AG08396 (cell line): ENCODE results near the gene ZIC4.

ENCODE experiments used
- DNase-seq: peaks from one replicate; pipeline ENCODE4 v3.0.0; 2012; ENCODE audit warnings: low spot score, mixed read lengths

Gene ZIC4

DNA sequence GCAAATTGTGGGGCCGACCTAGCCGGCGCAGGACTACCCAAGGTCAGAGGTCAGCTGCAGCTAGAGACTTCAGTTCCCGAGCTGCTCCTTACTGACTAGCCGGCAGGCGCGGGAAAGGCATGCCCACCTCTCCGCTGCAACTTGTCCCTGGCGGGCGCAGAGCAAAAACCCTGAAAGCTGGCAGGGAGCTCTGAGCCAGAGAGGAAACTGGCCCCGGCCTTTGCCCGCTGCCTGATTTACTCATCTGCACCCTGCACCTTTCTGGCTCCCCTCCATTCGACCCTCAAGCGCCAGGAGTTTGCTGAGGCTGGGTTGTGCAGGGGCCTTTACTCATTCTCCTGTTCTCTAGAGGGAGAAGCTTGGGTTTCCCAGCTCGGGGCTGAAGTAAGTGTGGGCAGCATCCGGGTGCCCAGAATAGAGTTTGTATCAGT is 1.5 kb downstream of the ZIC4 start:
- no peak for DNase-seq

DNA sequence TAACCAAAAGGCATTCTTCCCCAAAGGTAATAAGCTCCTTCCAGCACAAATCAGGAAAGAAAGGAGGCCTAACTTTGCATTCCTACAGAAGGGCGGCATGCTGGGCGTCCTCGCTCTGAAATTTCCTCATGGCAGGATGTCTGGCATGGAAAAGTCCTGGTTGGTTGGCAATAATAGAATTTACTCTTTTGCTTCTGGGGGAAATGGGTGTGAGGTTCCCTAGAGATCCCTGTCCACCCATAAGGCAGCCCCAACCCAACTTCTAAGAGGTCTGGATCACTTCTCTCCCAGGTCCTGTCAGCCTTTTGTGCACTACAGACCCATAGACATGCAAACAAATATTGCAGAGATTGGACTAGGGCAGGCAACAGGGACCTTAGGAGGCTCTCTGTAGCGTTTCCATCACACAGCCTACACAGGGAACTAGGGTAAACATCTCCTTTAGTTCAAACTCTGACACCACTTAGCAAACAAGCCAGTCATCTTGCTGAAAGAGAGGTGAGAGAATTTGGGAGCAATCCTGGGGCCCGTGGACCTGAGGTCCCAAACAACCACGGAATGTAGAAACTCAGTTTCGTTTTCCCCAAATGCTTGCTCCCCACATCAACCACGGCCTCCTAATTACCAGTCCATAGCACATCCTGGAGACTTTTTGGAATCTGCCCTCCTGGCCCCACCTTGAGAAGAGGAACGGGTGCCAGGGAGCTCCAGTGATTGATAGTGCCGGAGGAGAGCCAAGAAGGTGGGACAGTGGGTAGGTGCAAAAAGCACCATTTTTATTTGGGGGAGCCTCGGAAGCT is 2.1 kb downstream of the ZIC4 start:
- DNase-seq, result no peak

DNA sequence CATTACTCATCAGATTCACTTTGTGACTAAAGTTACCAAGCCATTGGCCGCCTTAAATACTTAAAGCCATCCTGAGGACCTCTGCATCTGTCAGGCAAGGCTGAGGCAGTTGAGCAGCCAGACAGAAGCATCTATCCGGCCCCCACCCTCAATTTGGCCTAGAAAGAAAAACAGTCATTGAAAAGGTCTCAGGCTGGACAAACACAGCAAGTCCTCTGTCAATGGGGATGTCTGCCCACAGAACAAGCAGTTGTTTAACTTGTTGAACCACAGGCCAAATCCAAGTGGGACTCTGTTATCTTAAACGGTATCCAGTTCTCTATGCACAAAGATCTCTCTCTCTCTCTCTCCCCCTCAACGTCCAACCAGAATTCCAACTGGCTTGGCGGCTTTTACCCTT is 2.8 kb downstream of the ZIC4 start:
- no peak for DNase-seq

DNA sequence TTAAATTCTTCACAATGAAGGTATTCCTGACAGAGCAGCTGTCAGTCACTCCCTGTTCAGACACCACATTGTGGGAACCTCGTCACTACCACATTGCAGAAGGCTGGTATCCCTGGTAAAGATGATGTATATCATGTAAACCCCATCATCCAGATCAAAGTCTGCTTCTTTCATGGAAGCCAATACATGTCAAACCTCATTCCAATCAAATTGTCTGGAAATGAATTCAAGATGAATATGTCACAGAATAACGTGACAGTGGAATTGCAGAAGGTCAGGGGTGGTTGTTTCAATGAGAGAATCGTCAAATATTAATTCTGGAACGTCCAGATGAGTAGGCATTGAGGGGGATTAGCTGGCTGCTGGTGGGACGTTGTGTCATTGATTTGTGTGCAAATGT is 4.2 kb downstream of the ZIC4 start:
- no peak for DNase-seq

DNA sequence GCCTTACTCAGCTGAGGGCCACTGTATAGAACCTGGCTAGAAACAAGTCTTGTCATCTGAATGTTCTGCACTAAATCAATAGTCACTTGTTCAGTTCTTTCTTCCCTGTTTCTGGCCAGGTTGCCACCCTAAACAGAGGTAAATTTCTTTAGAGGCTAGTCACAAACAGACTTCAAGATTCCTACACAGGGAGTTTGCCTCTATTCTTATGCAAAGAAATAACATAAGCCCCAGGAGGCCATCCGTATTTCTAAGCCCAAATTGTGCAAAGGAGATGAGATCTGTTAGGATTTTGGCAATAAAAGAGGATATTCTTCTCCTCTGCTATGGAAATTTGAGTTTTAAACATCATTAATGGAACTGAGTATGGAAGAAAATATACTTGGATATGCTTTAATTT is 4.9 kb downstream of the ZIC4 start:
- DNase-seq, result no peak

DNA sequence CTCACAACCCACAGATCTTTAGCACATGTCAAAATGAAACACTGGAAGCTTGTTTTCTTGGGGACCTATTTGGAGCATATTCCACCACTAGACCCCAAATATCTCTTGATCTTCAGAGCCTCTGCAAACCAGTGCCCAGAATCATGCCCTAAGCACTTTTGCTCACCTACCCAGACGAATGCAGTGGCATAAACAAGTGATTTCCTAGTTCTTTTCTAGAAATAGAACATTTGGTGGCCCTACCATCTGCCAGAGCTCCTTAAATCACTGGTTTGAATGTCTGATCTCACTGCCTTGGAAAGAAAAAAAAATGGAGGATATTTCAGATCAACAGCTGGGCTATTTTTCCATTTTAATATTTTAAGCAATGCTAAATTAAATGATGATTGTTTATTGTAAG is 5.3 kb downstream of the ZIC4 start:
- no peak for DNase-seq

DNA sequence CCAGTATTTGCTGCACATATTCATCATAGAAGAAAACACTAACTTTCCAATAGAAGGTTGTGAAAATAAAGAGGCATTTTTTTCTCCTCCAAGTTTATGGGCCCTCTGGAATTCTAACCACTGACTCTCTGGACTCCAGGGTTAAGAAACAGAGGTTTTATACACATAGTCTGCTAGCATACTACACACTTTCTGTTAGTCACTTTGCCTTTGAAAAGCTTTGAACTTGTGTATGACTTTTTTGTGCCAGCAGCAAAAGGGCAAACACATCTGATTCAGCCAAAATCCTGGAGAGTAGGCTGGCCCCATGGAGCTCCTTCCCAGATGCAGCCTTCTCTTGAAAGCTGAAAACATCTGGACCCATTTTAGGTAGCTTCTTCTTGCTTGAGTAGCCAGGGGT is 6.2 kb downstream of the ZIC4 start:
- no peak for DNase-seq

DNA sequence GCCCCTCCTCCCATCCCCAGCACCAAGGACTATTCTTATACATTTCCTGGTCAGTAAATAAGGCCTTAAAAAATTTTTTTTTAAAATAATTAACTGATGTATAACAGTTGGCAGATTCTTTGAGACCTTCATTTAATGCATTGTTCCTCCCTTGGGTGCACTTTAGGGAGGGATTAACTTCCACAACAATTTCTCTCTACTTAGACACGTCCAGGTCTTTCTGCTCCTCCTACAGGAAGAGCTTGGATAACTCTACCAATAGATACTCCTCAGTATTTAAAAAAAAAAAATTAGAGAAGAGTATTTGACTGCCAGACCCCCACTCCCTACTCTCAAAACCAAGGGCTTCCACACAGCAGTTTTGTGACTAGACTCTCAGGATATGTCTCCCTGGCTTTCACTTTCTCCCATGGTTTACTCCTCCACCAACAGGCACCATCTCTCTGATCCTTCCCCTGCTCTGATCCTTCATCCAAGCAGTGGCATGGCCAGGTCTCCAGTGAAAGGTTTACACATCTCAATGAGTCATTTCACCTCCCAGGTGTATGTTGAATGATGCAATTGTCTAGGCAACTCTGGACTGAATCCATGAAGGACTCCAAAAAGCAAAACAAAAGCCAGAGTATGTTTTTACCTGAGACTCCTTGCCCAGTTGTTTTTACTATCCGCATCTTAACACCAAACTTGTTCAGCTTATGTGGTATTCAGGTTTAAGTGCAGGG is 7.4 kb downstream of the ZIC4 start:
- no peak for DNase-seq

DNA sequence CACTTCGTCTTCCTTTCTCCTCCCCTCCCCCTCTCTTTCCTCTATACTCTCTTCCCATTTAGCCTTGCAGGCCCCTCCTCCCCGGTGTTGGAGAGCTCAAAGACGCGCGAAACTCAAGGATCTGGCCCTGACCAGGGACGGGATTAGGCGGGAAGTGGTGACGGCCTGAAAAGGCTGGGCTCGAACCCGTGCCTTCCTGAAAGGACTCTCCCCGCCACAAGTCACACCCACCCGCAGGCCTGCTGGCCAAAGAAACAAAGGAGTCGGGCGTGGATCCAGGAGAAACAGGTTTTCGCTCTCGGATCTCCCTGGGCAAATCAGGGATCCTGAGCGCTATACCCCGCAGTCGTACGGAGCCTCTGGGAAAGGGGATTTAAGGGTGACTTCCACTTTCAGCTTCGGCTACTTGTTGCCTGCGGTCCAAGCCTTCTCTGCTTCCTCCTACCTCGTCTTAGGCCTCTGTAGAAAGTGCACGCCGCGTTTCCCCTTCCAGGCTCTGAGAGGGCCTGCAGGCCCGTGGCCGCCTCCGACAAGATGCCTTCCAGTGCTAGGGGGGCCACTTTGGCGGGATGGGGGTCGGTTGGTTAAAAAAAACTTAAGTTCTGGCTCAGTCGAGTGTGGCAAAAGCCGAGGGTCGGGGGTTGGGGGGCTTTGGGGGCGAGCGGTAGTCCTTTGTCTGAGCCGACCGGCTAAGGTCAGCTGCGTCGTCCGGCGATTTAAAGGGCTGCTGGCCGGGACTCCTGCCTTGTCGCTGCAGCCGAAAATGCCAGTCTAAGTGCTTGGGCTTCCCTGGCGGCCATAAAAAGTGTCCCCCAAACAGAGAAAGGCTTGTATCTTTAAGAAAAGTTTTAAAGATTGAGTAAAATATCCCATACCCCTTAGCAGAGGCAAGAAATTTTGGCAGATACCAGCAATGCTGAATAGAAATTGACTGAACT is 8.2 kb downstream of the ZIC4 start:
- DNase-seq, result no peak

DNA sequence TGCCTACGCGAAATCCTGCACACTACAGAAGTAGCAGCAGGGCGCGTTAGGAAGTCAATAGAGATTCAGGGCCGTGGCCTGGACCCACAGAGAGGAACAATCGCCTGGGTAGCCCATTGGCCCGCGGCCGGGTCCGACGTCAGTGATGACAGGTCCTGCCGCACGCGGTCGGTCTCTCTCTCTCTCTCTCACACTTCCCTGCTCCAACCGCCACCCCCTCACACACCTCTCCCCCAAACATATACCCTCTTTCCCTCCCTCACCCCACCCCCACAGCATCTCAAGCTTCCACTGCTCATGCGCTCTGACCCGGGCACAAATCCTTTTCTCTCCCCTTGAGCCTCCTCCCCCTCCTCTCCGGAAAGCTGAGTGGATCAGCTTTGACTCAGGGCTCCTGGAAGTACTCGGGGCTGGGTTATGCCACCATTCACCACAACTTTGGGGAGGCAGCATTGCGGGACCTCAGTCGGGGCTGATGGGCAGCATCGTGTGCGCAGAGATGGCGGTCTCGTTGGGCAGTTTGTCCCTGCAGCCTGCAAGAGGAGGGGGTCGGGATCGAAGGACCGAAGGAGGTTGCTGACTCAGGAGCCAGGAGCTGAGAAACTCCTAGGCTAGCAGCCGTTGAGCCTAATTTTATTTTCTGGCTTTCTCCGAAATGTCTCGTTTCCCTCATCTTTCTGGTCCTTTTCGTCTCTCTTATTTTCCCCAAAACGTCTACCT is 9.0 kb downstream of the ZIC4 start:
- DNase-seq, result no peak

DNA sequence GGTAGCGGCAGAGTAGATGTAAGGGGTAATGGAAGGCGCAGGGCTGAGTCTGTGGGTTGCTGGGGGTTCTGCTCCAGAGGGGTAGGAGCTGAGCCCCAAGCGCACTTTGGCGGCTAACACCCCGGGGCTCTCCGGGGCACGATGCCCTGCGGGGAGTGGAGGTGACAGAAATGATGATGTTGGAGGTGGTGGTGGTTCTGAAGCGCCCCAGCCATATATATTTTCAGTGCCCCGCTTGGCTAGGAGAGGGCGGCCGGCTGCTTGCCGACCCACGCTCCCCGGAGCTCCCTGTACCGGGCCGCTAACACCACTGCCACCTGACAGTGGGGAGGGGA is 9.7 kb downstream of the ZIC4 start:
- no peak for DNase-seq

DNA sequence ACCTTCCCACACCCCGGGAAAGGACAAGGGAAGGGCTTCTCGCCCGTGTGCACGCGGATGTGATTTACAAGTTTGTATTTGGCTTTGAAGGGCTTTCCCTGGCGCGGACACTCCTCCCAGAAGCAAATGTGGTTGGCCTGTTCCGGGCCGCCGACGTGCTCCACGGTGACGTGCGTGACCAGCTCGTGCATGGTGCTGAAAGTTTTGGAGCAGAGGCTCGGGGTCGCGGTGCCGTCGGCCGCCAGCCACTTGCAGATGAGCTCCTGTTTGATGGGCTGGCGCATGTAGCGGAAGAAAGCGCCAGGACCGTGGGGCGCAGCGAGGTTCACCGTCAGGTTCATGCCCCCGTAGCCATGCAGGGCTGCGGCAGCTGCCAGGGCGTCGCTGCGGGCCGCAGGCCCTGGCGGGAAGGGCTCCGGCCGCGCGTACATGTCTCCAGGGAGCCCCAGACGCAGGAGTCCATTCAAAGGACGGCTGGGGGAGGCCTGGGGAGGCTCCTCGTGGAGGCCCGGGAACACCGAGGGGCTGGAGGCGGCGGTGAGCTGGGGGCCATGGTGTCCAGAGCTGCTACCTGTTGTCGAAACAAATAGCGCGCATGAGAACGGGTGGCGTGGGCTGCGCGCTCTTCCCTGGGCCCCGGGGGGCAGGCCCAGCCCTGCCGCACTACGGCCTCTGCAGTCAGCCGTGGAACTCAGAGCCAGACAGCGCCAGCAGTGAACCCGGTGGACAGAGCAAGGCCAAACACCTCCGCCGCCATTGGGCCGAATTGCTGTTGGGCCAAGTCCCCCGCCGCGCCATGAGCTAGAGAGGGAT is 10.2 kb downstream of the ZIC4 start:
- DNase-seq, result no peak

DNA sequence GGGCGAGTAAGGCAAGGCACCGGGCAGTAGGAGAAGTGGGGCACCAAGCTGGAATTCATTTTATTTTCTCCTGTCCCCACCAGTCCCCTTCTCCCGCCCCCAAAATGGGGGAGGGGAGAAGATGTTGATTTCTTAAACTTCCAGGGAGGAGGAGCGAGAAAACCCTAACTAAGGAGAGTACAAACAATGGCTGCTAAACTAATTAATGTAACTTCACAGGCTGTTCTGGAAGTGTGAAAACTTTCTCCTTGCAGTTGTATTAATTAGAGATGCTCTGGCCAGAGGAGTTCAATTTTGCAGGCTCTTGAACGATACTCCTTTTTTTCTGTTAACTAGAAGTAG is 11.5 kb downstream of the ZIC4 start:
- DNase-seq, result no peak

DNA sequence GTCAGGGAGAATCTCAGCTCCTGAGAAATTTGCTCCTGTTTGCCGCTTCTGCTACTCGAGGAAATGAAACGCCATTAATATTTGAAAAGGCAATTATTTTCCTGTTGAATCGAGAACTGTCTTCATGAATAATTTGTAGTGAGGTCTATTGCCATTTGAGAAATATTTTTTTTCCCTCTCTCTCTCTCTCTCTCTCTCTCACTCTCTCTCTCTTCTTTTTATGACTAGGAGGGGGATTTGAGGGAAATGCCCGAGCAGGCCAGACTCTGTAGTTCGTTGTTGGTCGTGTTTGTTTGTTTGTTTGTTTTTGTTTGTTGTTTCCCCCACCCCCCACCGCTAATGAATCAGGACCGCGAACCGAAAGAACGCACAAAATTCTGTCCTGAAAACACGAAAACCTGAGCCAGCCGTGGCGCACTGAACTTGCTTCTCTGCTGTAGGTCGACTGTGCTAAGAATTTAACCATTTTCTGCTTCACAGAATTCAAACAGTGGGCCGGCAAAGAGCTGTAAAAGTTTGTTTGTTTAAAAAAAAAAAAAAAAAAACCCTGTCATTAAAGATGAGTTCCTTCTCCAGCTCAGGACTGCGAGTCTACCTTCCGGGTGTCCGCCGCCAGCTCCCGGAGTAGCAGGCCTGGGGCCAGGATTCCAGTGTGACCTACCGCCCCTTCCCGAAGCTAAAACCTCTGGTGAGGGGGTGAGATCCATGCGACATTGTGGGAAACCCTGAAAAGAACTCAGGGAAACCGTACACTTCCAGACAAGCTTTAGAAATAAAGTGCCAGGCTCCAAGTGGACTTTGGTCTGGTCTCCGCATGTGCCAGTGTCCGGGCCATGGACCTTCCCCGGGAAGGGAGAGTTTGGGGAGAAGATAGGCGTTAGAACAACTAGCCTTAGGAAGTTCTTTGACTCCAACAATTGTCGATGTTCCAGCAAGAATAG is 12.1 kb downstream of the ZIC4 start:
- DNase-seq, result no peak

DNA sequence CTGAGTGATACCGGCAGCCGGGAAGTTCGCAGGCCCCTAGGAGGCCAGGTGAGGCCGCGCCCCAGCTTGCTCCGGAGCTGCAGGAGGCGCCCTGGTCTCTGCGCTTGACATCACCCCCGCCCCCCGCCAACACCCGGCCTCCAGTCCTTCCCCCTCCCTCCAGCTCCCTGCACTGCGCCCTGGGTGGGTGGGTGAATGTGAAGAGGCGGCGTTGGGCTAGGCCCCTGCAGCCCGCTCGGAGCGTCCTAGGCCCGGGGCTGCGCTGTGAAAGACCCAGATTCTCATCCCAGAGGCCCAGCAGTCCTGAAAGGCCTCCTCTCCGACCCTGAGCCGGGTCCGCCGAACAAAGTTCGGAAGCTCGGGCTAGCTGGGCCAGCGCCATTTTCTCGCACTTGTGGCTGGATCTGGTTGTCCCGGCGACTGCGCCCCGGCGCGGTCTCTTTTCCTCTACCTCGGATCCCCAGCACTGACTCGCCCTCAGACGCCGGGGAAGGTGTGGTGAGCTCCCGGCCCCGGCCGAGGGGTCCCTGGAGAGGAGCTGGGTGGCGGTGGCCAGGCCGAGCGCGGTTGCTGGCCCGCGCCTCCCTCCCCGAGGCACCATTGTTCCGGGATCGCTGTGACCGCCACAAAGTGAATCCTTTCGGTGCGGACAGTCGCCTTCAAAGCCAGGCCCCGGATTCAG is 12.9 kb downstream of the ZIC4 start:
- DNase-seq, result no peak

DNA sequence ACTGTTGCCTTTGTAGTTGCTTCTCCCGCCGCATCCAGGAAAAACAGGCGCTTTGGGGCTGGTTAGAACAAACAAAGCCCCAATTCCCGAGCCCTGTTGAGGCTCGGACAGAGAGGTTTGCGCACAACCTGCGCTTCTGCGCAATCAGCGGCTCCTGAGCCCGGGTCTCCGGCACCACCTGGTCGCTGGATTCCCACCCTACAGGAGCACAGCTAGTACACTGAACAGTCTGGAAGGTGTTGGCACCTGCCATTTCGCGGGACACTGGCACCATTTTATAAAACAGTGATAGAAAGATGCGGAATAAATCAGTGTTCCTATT is 13.8 kb downstream of the ZIC4 start:
- DNase-seq, result no peak

DNA sequence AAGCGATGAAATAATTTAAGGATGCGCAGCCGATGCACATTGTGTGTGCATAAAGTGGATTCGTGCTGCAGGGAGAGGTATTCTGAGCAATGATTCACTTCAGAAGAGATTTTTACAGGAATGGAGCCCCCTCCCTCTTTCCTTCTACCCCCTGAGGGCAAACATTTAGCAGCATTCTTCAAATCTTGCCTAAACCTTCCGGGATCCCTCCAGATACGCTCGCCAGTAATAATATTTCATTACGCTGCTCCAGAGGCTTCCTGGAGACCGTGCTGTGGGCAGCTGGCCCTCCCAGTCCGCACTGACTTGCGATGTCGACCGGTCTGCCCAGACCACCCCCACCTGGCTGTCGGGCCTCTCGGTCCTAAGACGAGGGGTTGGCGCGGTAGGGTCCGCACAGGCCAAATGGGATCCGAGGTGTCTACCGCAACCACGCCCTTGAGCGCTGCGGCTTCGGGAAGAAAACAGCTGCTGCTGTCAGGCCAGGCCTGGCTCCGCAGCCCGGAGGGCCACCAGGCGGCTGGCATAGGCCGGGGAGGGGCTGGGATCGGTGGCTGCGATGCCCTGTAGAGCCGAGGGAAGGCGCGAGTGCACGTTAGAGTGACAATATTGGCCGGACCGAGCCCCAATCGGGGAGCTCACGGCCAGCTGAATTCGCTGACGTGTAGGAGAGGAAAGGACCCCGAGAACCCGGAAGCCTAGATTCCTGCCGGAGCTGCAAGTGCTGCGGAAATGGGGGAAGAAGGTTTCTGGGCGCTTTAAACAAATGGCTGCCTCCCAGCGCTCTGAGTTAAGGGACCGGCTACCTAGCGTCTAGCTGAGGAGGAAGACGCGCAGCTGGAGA is 14.3 kb downstream of the ZIC4 start:
- peak; percentile 41 for DNase-seq
